Measurements from ENCODE around the gene CCR5. TPM values are rescaled to one million over a fixed set of nuclear protein-coding genes. Genes with fewer than 3 reads are reported as not detected.
A peak's percentile ranks its signal among the peaks of the same experiment; 100 is the strongest.

The CCR5 gene
- total RNA-seq, 2 experiments from 2014 or later, result 87.0 to 99.8 TPM

DNA sequence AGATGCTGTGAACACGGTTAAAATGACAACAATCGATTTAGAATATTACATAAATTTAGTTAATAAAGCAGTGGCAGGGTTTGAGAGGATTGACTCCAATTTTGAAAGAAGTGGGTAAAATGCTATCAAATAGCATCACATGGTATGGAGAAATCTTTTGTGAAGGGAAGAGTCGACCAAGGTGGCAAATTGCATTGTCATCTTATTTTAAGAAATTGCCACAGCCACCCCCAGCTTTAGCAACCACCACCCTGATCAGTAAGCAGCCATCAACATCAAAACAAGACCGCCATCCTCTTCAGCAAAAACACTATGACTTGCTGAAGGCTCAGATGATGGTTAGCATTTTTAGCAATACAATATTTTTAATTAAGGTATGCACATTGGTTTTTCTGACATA is 5.7 kb upstream of the CCR5 start:
- H3K9me3 Mint-ChIP-seq (ENCODE audit: low read depth), result no peaks in the 10 kb centered on the region
- peaks cover 22% of the 10 kb centered on the region for H3K36me3 Mint-ChIP-seq
- CTCF ChIA-PET, result interaction anchor here (1.8 to 14.1 kb wide), 2 partner anchors 67 to 95 kb away, joined by 5 to 231 read pairs; no protein-coding TSS in a partner anchor
- no peak for ATAC-seq
- peaks cover 81% of the 10 kb centered on the region for H3K4me1 Mint-ChIP-seq
- DNase-seq, result no peak
- H3K4me3 Mint-ChIP-seq, result no peak overlapping the region
- no peak overlapping the region for H3K27ac Mint-ChIP-seq
- peaks cover 4% of the 10 kb centered on the region for H3K27me3 Mint-ChIP-seq

DNA sequence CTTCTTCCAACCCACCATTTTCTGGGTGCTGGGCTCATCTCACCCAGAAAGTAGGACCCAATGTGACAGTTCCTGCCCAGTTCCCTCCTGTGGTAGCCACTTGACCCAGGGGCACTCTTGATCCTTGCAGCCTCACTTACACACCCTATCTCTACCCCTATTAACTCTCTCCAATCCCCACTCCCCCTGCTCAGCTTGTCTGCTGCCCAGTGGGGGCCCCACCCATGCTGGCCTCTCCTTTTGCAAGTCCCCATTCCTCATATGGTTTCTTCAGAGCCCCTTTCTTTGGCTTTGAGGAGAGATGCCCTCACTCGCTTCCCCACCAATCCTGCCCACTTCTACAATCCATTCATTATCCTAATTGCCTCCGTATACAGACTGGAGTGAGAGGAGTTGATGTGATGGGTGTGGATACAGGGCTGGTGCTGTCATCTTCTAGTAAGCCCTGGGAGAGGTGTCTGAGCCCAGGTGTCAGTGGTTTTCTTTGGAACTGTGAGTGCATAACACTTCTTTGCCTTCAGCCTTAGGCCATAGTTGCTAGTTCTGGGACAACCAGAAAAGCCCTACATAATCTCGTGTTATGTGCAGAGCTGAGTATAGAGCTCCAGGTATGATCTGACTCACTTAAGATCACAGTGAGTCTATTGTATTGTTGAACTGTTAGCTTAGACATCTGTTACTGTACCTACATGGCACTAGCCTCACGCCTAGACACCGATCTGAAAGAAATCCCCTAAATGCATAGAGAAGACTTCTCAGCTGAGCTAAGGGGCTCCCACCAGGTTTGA is 4.8 kb upstream of the CCR5 start:
- Mint-ChIP-seq H3K36me3 (peaks cover 24% of the 10 kb centered on the region), H3K9me3 (ENCODE audit: low read depth) (no peaks in the 10 kb centered on the region), H3K27me3 (peaks cover 4% of the 10 kb centered on the region), H3K4me1 (peaks cover 80% of the 10 kb centered on the region), H3K27ac (no peak overlapping the region), H3K4me3 (no peak overlapping the region)
- DNase-seq (no peak), ATAC-seq (no peak)
- CTCF ChIA-PET, result interaction anchor here (1.3 to 14.1 kb wide), 3 partner anchors 13 to 92 kb away, joined by 4 to 231 read pairs (median 186); no protein-coding TSS in a partner anchor

GRCh38 chr3:46367811-46368210 is 2.9 kb upstream of the CCR5 start:
- Mint-ChIP-seq H3K27me3 (peaks cover 4% of the 10 kb centered on the region), H3K27ac (peak overlapping the region; percentile 98), H3K4me3 (no peak overlapping the region), H3K36me3 (peaks cover 34% of the 10 kb centered on the region), H3K4me1 (peaks cover 79% of the 10 kb centered on the region), H3K9me3 (ENCODE audit: low read depth) (no peaks in the 10 kb centered on the region)
- DNase-seq (no peak), ATAC-seq (no peak)
- CTCF ChIA-PET, result interaction anchor here (1.1 to 14.1 kb wide), 25 partner anchors 8 to 401 kb away, joined by 3 to 248 read pairs (median 30); partner anchors contain the start of genes CCR1, CCR2, CCR5AS and CCRL2

- Mint-ChIP-seq H3K36me3 (peaks cover 39% of the 10 kb centered on the region), H3K4me3 (peak overlapping the region; percentile 82), H3K4me1 (peaks cover 83% of the 10 kb centered on the region), H3K27ac (peak overlapping the region; percentile 98), H3K27me3 (peaks cover 4% of the 10 kb centered on the region), H3K9me3 (ENCODE audit: low read depth) (no peaks in the 10 kb centered on the region)
- CTCF ChIA-PET, result interaction anchor here (0.9 to 14.1 kb wide), 35 partner anchors 9 to 402 kb away, joined by 3 to 248 read pairs (median 12); partner anchors contain the start of genes CCR1, CCR2, CCR5AS and CCRL2
- ATAC-seq, result peak; percentile 60
- DNase-seq, result peak; percentile 93
These were observed 2.2 kb upstream of the CCR5 start for GRCh38 chr3:46368569-46368968.

GRCh38 chr3:46369151-46369550 is 1.6 kb upstream of the CCR5 start:
- Mint-ChIP-seq H3K4me1 (peaks cover 86% of the 10 kb centered on the region), H3K36me3 (peaks cover 42% of the 10 kb centered on the region), H3K9me3 (ENCODE audit: low read depth) (no peaks in the 10 kb centered on the region), H3K4me3 (peak overlapping the region; percentile 82), H3K27me3 (peaks cover 4% of the 10 kb centered on the region), H3K27ac (peak overlapping the region; percentile 98)
- CTCF ChIA-PET, result interaction anchor here (0.8 to 14.1 kb wide), 41 partner anchors 9 to 430 kb away, joined by 3 to 248 read pairs (median 7); partner anchors contain the start of genes CCR1, CCR2, CCR5AS and CCRL2
- DNase-seq (no peak), ATAC-seq (no peak)

GRCh38 chr3:46369675-46370132 is 1.0 kb upstream of the CCR5 start:
- peak; percentile 84 for DNase-seq
- Mint-ChIP-seq H3K27ac (peak overlapping the region; percentile 98), H3K9me3 (ENCODE audit: low read depth) (no peaks in the 10 kb centered on the region), H3K4me1 (peaks cover 89% of the 10 kb centered on the region), H3K36me3 (peaks cover 43% of the 10 kb centered on the region), H3K4me3 (peak overlapping the region; percentile 82), H3K27me3 (peaks cover 7% of the 10 kb centered on the region)
- peak; percentile 74 for ATAC-seq
- CTCF ChIA-PET, result interaction anchor here (0.8 to 14.1 kb wide), 38 partner anchors 8 to 431 kb away, joined by 3 to 248 read pairs (median 10); partner anchors contain the start of genes CCR1, CCR2, CCR5AS and CCRL2

- DNase-seq (no peak), ATAC-seq (no peak)
- peaks cover 6% of the 10 kb centered on the region for H3K27me3 Mint-ChIP-seq
- CTCF ChIA-PET, result interaction anchor here (0.8 to 14.1 kb wide), 32 partner anchors 9 to 293 kb away, joined by 3 to 248 read pairs (median 7); partner anchors contain the start of genes CCR1, CCR5AS and CCRL2
- H3K4me1 Mint-ChIP-seq, result peaks cover 89% of the 10 kb centered on the region
- peaks cover 49% of the 10 kb centered on the region for H3K36me3 Mint-ChIP-seq
- peak overlapping the region; percentile 98 for H3K27ac Mint-ChIP-seq
- H3K4me3 Mint-ChIP-seq, result peak overlapping the region; percentile 82
- H3K9me3 Mint-ChIP-seq (ENCODE audit: low read depth), result no peaks in the 10 kb centered on the region
These were observed 984 bp downstream of the CCR5 start for GRCh38 chr3:46371519-46372340.

DNA sequence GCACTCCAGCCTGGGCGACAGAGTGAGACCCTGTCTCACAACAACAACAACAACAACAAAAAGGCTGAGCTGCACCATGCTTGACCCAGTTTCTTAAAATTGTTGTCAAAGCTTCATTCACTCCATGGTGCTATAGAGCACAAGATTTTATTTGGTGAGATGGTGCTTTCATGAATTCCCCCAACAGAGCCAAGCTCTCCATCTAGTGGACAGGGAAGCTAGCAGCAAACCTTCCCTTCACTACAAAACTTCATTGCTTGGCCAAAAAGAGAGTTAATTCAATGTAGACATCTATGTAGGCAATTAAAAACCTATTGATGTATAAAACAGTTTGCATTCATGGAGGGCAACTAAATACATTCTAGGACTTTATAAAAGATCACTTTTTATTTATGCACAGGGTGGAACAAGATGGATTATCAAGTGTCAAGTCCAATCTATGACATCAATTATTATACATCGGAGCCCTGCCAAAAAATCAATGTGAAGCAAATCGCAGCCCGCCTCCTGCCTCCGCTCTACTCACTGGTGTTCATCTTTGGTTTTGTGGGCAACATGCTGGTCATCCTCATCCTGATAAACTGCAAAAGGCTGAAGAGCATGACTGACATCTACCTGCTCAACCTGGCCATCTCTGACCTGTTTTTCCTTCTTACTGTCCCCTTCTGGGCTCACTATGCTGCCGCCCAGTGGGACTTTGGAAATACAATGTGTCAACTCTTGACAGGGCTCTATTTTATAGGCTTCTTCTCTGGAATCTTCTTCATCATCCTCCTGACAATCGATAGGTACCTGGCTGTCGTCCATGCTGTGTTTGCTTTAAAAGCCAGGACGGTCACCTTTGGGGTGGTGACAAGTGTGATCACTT is 2.0 kb downstream of the CCR5 start:
- Mint-ChIP-seq H3K9me3 (ENCODE audit: low read depth) (no peaks in the 10 kb centered on the region), H3K36me3 (peaks cover 55% of the 10 kb centered on the region), H3K27ac (peak overlapping the region; percentile 98), H3K4me3 (peak overlapping the region; percentile 82), H3K27me3 (peaks cover 6% of the 10 kb centered on the region), H3K4me1 (peaks cover 90% of the 10 kb centered on the region)
- ATAC-seq (no peak), DNase-seq (peak; percentile 71)
- CTCF ChIA-PET, result interaction anchor here (0.7 to 14.1 kb wide), 31 partner anchors 10 to 434 kb away, joined by 3 to 248 read pairs (median 8); partner anchors contain the start of genes CCR1, CCR5AS and CCRL2

- ATAC-seq (no peak), DNase-seq (no peak)
- H3K27me3 Mint-ChIP-seq, result peaks cover 6% of the 10 kb centered on the region
- CTCF ChIA-PET, result interaction anchor here (0.7 to 14.1 kb wide), 16 partner anchors 8 to 436 kb away, joined by 3 to 248 read pairs (median 4); partner anchors contain the start of genes CCR1, CCR5AS and CCRL2
- peaks cover 58% of the 10 kb centered on the region for H3K36me3 Mint-ChIP-seq
- peak overlapping the region; percentile 77 for H3K27ac Mint-ChIP-seq
- peaks cover 83% of the 10 kb centered on the region for H3K4me1 Mint-ChIP-seq
- H3K9me3 Mint-ChIP-seq (ENCODE audit: low read depth), result no peaks in the 10 kb centered on the region
- H3K4me3 Mint-ChIP-seq, result peak overlapping the region; percentile 82
These were observed 4.0 kb downstream of the CCR5 start for GRCh38 chr3:46374755-46375154.

- Mint-ChIP-seq H3K4me1 (peaks cover 83% of the 10 kb centered on the region), H3K36me3 (peaks cover 58% of the 10 kb centered on the region), H3K27me3 (peaks cover 6% of the 10 kb centered on the region), H3K9me3 (ENCODE audit: low read depth) (no peaks in the 10 kb centered on the region), H3K4me3 (peak overlapping the region; percentile 82), H3K27ac (peak overlapping the region; percentile 77)
- ATAC-seq (peak; percentile 32), DNase-seq (no peak)
- CTCF ChIA-PET, result interaction anchor here (0.7 to 14.1 kb wide), 16 partner anchors 7 to 1380 kb away, joined by 3 to 248 read pairs (median 4); partner anchors contain the start of genes CCR1, CCR5AS and CCRL2
These were observed 4.5 kb downstream of the CCR5 start for GRCh38 chr3:46375218-46375617.

GRCh38 chr3:46375814-46376213 is 5.1 kb downstream of the CCR5 start:
- H3K4me3 Mint-ChIP-seq, result peak overlapping the region; percentile 82
- peaks cover 84% of the 10 kb centered on the region for H3K4me1 Mint-ChIP-seq
- CTCF ChIA-PET, result interaction anchor here (0.7 to 14.1 kb wide), 6 partner anchors 78 to 1380 kb away, joined by 3 to 248 read pairs (median 32); partner anchors contain the start of gene CCR1
- H3K36me3 Mint-ChIP-seq, result peaks cover 56% of the 10 kb centered on the region
- no peak for DNase-seq
- peak overlapping the region; percentile 77 for H3K27ac Mint-ChIP-seq
- H3K27me3 Mint-ChIP-seq, result peaks cover 6% of the 10 kb centered on the region
- ATAC-seq, result no peak
- H3K9me3 Mint-ChIP-seq (ENCODE audit: low read depth), result no peaks in the 10 kb centered on the region
